Astrocyte of the cerebellum (primary cell): ENCODE measurements around the gene LINC00305.

Experiments
- DNase-seq: peaks from one replicate; pipeline ENCODE4 v3.0.0-alpha.2; 2011; ENCODE audit warnings: low read depth
- H3K4me3 ChIP-seq: 2 replicates; pipeline ENCODE4 v1.5.1; 2011; ENCODE audit warnings: mild to moderate bottlenecking, low read depth, low read length, moderate library complexity
- in situ Hi-C: cut with HindIII; loops from 2 replicates; pipeline ENCODE4 v1.10.0; 2017; ENCODE audit warnings: low sequenced_read_pairs
- TF ChIP-seq, protein P1 (sequence below): IDR thresholded peaks from 2 replicates; pipeline ENCODE4 v1.5.1; 2012; ENCODE audit warnings: low read length, low read depth, moderate library complexity, mild to moderate bottlenecking; ENCODE audit errors: missing control alignments

The LINC00305 gene

DNA sequence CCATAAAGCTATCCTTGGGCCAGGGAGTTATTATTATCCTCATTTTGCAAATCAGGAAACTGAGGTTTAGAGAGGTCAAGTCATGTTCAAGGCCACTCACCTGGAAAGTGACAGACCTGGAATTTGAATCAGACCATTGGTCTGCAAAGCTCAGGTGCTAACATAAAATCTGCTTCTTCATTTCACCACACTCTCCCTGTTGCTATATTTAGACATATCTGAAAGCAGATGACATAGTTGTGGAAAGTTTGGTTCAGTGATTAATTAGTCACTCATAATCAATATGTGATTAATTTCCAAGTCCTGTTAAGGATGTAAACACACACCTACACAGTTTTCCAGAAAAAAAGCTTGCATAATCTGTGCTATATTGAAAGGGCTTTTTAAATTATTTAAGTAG, 57.4 kb downstream of the LINC00305 start:
- in situ Hi-C loops, result no loop called here
- DNase-seq, result no peak
- TF ChIP-seq, protein P1, sequence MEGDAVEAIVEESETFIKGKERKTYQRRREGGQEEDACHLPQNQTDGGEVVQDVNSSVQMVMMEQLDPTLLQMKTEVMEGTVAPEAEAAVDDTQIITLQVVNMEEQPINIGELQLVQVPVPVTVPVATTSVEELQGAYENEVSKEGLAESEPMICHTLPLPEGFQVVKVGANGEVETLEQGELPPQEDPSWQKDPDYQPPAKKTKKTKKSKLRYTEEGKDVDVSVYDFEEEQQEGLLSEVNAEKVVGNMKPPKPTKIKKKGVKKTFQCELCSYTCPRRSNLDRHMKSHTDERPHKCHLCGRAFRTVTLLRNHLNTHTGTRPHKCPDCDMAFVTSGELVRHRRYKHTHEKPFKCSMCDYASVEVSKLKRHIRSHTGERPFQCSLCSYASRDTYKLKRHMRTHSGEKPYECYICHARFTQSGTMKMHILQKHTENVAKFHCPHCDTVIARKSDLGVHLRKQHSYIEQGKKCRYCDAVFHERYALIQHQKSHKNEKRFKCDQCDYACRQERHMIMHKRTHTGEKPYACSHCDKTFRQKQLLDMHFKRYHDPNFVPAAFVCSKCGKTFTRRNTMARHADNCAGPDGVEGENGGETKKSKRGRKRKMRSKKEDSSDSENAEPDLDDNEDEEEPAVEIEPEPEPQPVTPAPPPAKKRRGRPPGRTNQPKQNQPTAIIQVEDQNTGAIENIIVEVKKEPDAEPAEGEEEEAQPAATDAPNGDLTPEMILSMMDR, result no peak
- no peak overlapping the region for H3K4me3 ChIP-seq

DNA sequence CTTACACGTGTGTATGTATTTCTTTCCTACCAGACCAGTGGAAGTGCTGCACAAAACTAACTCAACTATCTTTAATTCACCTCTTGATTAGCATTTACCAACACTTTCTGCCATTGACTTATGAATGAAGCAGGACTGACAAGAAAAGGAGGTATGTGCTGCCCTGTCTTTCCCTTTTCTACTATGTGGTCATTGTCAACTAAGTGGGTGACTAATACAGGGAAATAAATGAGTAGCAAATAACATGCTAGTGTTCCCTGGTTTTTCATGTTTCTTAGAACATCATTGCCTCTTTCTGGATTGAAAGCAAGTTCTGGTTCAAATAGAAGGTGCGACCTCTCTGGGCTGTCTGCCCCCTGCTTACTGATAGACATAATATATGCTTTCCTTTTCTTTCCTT, 58.0 kb downstream of the LINC00305 start:
- DNase-seq, result no peak
- in situ Hi-C loops, result no loop called here
- H3K4me3 ChIP-seq, result no peak overlapping the region
- TF ChIP-seq, protein P1, result no peak

DNA sequence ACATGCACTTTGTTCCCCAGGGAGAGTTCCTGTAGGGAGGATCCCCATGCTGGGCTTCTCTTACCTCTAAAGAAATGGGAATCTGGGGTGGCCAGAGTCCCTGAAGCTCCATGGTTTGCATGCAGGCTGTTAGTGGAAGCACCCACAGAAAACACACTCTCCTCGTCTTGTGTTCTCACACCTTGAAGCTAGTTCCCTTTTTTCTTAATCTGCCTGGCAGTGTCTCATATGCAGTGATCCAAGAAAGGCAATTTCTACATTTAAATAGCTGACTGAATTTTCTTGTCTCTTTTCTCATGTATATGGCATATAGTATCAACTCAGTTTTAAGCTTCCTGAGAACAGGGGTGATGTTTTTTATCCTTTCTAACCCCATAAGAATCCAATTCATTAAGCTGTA, 65.0 kb downstream of the LINC00305 start:
- in situ Hi-C loops, result no loop called here
- TF ChIP-seq, protein P1, result no peak
- DNase-seq, result no peak
- H3K4me3 ChIP-seq, result no peak overlapping the region

DNA sequence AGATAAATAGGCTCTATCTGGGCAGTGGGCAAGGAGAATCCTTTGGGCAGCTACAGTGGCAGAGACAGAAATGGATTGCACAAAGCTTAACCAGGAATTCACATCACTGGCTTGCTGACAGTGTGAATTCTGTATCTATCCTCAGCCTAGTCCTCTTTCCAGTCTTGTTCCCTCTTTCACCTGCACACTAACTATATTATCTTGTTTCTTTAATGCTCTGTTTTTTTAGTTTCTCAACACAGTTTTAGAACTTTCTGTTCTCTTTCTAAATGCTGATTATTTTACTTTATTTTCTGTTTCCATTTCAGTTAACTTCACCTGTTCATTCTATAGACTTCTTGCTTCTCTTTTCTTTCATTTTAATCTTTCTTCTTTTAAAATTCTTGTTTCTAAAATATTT, 66.4 kb downstream of the LINC00305 start:
- in situ Hi-C loops, result no loop called here
- TF ChIP-seq, protein P1, result no peak

DNA sequence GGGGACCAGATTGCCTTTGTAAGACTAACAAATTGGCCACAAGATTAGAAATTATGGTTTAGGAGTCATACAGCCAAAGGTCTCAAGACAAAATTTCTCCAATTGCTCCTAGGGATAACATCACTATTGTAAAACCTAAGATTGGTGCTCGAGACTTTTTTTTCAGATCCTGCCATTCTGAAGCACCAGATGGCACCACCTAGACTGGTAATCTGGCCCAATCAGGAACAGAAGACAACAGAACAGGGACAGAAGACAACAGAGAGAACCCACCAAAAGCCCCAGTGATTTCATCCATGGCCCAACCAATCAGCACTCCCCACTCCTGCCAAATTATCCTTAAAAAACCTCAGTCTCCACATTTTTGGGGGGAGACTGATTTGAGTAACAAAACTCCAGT, 66.8 kb downstream of the LINC00305 start:
- in situ Hi-C loops, result no loop called here
- TF ChIP-seq, protein P1, result no peak
- no peak for DNase-seq

More for the DNA sequence above, 66.4 kb downstream of the LINC00305 start:
- H3K4me3 ChIP-seq, result no peak overlapping the region
- DNase-seq, result no peak

DNA sequence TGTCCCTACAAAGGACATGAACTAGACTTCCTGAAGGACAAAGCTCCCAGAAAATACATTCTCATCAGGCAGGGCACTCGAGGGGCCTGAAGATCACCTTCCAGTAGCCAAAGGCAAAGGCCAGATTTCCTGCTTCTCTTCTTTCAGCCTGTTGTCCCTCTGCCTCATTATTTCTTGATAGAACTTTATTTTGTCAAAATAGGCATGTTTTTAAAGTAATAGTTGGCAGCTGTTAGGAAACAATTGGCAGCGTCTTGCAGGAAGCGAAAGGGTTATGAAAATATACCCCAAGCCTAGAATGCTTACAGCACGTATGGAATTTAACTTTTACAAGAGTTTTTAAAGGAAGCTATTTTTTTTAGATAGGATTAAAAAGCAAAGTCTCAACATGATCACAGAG, 74.9 kb downstream of the LINC00305 start:
- TF ChIP-seq, protein P1, result no peak

More for the DNA sequence above, 66.8 kb downstream of the LINC00305 start:
- no peak overlapping the region for H3K4me3 ChIP-seq

DNA sequence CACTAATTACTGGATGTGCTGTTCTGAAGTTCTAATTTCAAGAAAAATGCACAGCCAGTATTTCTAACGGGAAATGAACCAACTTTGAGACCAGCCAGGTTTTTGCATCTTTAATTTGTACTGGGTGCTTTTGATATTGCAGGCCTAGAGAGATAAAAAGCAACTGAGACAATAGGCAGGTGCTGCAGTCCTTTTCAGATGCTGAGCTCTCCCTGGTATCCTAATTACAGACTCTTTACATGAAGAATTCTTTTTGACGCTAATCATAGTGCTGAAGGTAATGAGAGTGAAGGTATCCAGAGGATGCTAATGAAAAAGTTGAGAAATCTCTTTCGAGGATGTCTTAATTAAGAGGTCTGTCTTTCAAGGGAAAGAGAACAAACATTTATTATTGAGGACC, 93.9 kb downstream of the LINC00305 start:
- DNase-seq, result no peak
- TF ChIP-seq, protein P1, result no peak
- H3K4me3 ChIP-seq, result no peak overlapping the region
- in situ Hi-C loops, result no loop called here

More for the DNA sequence above, 74.9 kb downstream of the LINC00305 start:
- no peak overlapping the region for H3K4me3 ChIP-seq
- DNase-seq, result no peak
- in situ Hi-C loops, result no loop called here
